ENCODE data around the gene TYMS. TPM values are rescaled to one million over a fixed set of nuclear protein-coding genes. Genes with fewer than 3 reads are reported as not detected.

Gene TYMS
- total RNA-seq, 1 donor = 25.7 TPM

DNA sequence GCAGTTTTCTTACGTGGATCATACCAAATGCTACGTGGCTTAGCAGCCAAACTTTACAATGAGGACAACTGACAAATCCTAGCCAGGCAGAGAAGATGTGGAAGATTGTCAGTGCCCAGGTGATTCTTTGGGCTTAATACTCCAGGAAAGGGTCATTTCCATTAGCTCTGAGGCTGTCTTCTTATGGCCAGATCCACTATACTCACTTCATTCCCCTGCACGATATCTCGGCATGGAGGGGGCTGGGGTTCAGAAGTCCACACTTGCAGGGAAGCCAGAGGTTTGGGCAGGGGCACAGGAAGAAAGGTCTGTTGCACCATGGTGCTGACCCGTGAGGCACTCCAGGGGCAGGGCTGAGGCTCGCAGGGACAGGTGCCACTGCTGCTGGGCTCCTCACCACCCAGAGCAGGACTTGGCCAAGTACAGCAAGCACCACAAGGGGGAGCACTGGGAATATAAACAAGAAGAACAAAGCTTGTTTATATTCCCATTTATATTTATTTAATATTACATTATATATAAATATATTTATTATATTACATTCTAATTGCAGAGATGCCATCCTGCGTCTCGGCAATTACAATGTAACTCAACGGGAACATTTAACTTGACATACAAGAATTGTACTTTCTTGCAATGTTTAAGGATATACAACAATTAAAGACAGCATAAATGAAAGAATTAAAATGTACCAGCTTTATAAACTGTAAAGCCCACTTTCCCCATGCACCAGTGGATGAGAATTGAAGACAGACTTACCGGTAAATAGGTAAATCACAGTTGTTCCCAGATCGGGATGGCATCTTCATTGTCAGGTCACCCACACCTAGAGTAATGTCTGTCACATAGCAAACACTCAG, 33.5 kb upstream of the TYMS start:
- DNase-seq (ENCODE audit: low read depth) = peak; percentile 87
- TF ChIP-seq, protein P1, sequence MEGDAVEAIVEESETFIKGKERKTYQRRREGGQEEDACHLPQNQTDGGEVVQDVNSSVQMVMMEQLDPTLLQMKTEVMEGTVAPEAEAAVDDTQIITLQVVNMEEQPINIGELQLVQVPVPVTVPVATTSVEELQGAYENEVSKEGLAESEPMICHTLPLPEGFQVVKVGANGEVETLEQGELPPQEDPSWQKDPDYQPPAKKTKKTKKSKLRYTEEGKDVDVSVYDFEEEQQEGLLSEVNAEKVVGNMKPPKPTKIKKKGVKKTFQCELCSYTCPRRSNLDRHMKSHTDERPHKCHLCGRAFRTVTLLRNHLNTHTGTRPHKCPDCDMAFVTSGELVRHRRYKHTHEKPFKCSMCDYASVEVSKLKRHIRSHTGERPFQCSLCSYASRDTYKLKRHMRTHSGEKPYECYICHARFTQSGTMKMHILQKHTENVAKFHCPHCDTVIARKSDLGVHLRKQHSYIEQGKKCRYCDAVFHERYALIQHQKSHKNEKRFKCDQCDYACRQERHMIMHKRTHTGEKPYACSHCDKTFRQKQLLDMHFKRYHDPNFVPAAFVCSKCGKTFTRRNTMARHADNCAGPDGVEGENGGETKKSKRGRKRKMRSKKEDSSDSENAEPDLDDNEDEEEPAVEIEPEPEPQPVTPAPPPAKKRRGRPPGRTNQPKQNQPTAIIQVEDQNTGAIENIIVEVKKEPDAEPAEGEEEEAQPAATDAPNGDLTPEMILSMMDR (IDR thresholded peaks at IDR 0.05; ENCODE audit: insufficient read depth, low read length) = peak; percentile 83
- no peak overlapping the region for H3K4me3 ChIP-seq (ENCODE audit: low read depth, low read length)

DNA sequence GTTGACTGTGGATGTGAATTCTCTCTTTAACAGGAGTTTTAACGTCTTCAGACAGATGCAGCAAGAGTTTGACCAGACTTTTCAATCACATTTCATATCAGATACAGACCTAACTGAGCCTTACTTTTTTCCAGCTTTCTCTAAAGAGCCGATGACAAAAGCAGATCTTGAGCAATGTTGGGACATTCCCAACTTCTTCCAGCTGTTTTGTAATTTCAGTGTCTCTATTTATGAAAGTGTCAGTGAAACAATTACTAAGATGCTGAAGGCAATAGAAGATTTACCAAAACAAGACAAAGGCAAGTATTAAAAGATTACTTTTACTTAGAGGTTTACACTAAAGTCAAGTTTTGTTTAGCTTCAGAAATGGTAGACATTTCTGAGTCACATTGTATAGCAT, 30.2 kb upstream of the TYMS start:
- DNase-seq (ENCODE audit: low read depth) = peak; percentile 64
- H3K4me3 ChIP-seq (ENCODE audit: low read depth, low read length) = no peak overlapping the region
- TF ChIP-seq, protein P1 (IDR thresholded peaks at IDR 0.05; ENCODE audit: insufficient read depth, low read length) = no peak

- DNase-seq (ENCODE audit: low read depth) = no peak
- TF ChIP-seq, protein P1 (IDR thresholded peaks at IDR 0.05; ENCODE audit: insufficient read depth, low read length) = peak; percentile 33
- H3K4me3 ChIP-seq (ENCODE audit: low read depth, low read length) = no peak overlapping the region
Observed at GRCh38 chr18:629269-630150, 27.9 kb upstream of the TYMS start.

- no peak overlapping the region for H3K4me3 ChIP-seq (ENCODE audit: low read depth, low read length)
- TF ChIP-seq, protein P1 (IDR thresholded peaks at IDR 0.05; ENCODE audit: insufficient read depth, low read length) = no peak
- no peak for DNase-seq (ENCODE audit: low read depth)
Observed at GRCh38 chr18:631560-631959, 25.9 kb upstream of the TYMS start.

DNA sequence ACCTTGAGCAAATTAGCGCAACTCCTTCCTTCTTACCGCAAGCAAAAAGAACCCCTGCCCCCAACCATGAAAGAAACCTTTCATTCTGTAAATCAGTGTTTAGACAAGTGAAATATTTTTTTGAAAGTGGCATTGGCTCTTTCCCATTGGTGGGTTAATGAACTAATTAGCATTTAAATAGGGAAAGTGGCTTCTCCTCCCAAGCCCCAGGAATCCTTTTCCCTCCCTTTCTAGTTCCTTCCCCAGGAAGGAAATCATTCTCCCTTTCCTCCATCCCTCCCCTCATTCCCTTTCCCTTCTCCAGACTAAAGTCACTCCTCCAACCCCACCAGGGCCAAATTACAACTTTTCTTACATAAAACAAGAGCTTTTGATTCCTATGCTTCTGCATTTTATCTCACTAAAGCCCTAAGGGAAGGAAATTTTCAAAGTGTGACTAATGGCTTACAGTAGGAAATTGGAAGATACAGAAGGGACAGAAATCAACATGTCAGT, 22.9 kb upstream of the TYMS start:
- TF ChIP-seq, protein P1 (IDR thresholded peaks at IDR 0.05; ENCODE audit: insufficient read depth, low read length) = no peak
- DNase-seq (ENCODE audit: low read depth) = peak; percentile 41
- H3K4me3 ChIP-seq (ENCODE audit: low read depth, low read length) = no peak overlapping the region

GRCh38 chr18:635171-635570, 22.3 kb upstream of the TYMS start:
- no peak overlapping the region for H3K4me3 ChIP-seq (ENCODE audit: low read depth, low read length)
- TF ChIP-seq, protein P1 (IDR thresholded peaks at IDR 0.05; ENCODE audit: insufficient read depth, low read length) = no peak
- no peak for DNase-seq (ENCODE audit: low read depth)
